ENCODE measurements around the gene SRGAP1. TPM values are rescaled to one million over a fixed set of nuclear protein-coding genes. Genes with fewer than 3 reads are reported as not detected.
A peak's percentile ranks its signal among the peaks of the same experiment; 100 is the strongest.

Gene SRGAP1
- total and polyA plus RNA-seq, 2 donors from 2014 or later = 1.8 to 13.5 TPM

GRCh38 chr12:63955831-63956666 is 111.5 kb downstream of the SRGAP1 start:
- FAIRE-seq (peak; percentile 49), DNase-seq (peak in 1 of 5 donors; percentile 37)
- Histone ChIP-seq H3K4me1 (ENCODE audit: control insufficient read depth in 2 of 3, insufficient read depth in 2 of 3, low read depth in 1 of 3, low read length in 3 of 3) (peaks cover 0 to 6% (median 2%) of the 10 kb centered on the region in 3 donors), H3K27me3 (ENCODE audit: control insufficient read depth, insufficient read depth, low read length) (no peaks in the 10 kb centered on the region), H3K9ac (ENCODE audit: low read length in 3 of 3) (peak overlapping the region in 1 of 3 donors; percentile 7), H3K27ac (ENCODE audit: low read depth in 2 of 2, low read length in 2 of 2) (peak overlapping the region; percentile 33), H3K9me3 (ENCODE audit: control insufficient read depth in 2 of 3, insufficient read depth in 1 of 3, low read length in 3 of 3) (no peaks in the 10 kb centered on the region), H3K36me3 (ENCODE audit: control insufficient read depth in 2 of 3, insufficient read depth in 3 of 3, low read length in 3 of 3) (no peaks in the 10 kb centered on the region), H3K4me3 (ENCODE audit: low read length in 3 of 3) (peak overlapping the region in 2 of 3 donors; percentile 4 to 38)
- TF ChIP-seq CTCF (IDR thresholded peaks at IDR 0.05; ENCODE audit: borderline replicate concordance, extremely low read depth, insufficient read depth) = no peak
- intact Hi-C loops (cut with DNase I) = no loop called here

GRCh38 chr12:63957496-63957895 is 113.0 kb downstream of the SRGAP1 start:
- Histone ChIP-seq H3K9me3 (ENCODE audit: control insufficient read depth in 2 of 3, insufficient read depth in 1 of 3, low read length in 3 of 3) (no peaks in the 10 kb centered on the region), H3K4me1 (ENCODE audit: control insufficient read depth in 2 of 3, insufficient read depth in 2 of 3, low read depth in 1 of 3, low read length in 3 of 3) (peaks cover 0 to 6% (median 6%) of the 10 kb centered on the region in 3 donors), H3K27ac (ENCODE audit: low read depth in 2 of 2, low read length in 2 of 2) (peak overlapping the region in 1 of 2 donors; percentile 3), H3K36me3 (ENCODE audit: control insufficient read depth in 2 of 3, insufficient read depth in 3 of 3, low read length in 3 of 3) (no peaks in the 10 kb centered on the region), H3K9ac (ENCODE audit: low read length in 3 of 3) (no peak overlapping the region), H3K27me3 (ENCODE audit: control insufficient read depth, insufficient read depth, low read length) (no peaks in the 10 kb centered on the region), H3K4me3 (ENCODE audit: low read length in 3 of 3) (no peak overlapping the region)
- FAIRE-seq (no peak), DNase-seq (no peak)
- intact Hi-C loops (cut with DNase I) = no loop called here
- TF ChIP-seq CTCF (IDR thresholded peaks at IDR 0.05; ENCODE audit: borderline replicate concordance, extremely low read depth, insufficient read depth) = no peak

GRCh38 chr12:63958876-63959580 is 114.5 kb downstream of the SRGAP1 start:
- FAIRE-seq (no peak), DNase-seq (no peak)
- Histone ChIP-seq H3K36me3 (ENCODE audit: control insufficient read depth in 2 of 3, insufficient read depth in 3 of 3, low read length in 3 of 3) (no peaks in the 10 kb centered on the region), H3K27ac (ENCODE audit: low read depth in 2 of 2, low read length in 2 of 2) (no peak overlapping the region), H3K9ac (ENCODE audit: low read length in 3 of 3) (no peak overlapping the region), H3K4me3 (ENCODE audit: low read length in 3 of 3) (no peak overlapping the region), H3K9me3 (ENCODE audit: control insufficient read depth in 2 of 3, insufficient read depth in 1 of 3, low read length in 3 of 3) (no peaks in the 10 kb centered on the region), H3K4me1 (ENCODE audit: control insufficient read depth in 2 of 3, insufficient read depth in 2 of 3, low read depth in 1 of 3, low read length in 3 of 3) (peaks cover 0 to 6% (median 6%) of the 10 kb centered on the region in 3 donors), H3K27me3 (ENCODE audit: control insufficient read depth, insufficient read depth, low read length) (no peaks in the 10 kb centered on the region)
- no peak for TF ChIP-seq CTCF (IDR thresholded peaks at IDR 0.05; ENCODE audit: borderline replicate concordance, extremely low read depth, insufficient read depth)
- intact Hi-C loops (cut with DNase I) = no loop called here

All from kidney (tissue), 14 donors.